ENCODE results near the gene SERPING1. TPM values are rescaled to one million over a fixed set of nuclear protein-coding genes. Genes with fewer than 3 reads are reported as not detected.

Gene SERPING1
- polyA plus RNA-seq (ENCODE audit: insufficient read length) = 88.8 TPM

DNA sequence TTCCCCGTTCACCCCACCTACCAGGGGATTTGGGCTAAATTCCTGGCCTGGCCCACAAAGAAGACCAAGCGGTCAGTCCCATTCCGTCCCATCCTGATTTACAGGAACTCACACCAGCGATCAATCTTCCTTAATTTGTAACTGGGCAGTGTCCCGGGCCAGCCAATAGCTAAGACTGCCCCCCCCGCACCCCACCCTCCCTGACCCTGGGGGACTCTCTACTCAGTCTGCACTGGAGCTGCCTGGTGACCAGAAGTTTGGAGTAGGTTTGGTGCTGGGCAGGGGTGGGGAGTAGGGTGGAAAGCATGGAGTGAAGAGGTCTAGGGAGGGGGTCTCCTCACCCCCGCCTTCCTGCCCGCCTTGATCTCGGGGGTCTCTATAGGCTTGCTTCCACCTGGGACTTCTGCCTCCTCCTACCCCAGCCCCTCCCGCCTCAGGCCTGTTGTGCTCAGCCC is at the start of gene SERPING1:
Gene SERPING1, plus strand, starts transcription at position 225 of the 455 bp plus-strand sequence. CDS start 586 bp downstream, outside the sequence.
- DNase-seq (ENCODE audit: low read depth) = no peak

- DNase-seq (ENCODE audit: low read depth) = no peak
These were observed 49.6 kb upstream of the SERPING1 start for GRCh38 chr11:57547854-57548377.

DNA sequence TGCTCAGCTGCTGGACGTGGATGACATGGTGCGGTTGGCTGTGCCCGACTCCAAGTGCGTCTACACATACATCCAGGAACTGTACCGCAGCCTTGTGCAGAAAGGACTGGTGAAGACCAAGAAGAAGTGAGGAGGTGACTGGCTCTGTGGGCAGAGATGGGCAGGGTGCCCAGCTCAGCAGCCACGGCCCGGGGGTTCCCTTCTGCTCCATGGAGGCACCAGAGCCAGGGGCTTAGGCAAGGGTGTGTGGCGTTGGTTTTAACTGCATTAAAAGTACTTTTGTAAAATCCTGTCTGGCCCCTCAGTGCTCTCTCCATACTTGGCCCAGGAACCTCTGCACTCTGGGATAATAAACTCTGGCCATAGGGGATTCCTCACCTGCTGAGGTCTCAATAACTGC is 47.5 kb upstream of the SERPING1 start:
- DNase-seq (ENCODE audit: low read depth) = no peak

- no peak for DNase-seq (ENCODE audit: low read depth)
These were observed 45.5 kb upstream of the SERPING1 start for GRCh38 chr11:57551941-57552340.

DNA sequence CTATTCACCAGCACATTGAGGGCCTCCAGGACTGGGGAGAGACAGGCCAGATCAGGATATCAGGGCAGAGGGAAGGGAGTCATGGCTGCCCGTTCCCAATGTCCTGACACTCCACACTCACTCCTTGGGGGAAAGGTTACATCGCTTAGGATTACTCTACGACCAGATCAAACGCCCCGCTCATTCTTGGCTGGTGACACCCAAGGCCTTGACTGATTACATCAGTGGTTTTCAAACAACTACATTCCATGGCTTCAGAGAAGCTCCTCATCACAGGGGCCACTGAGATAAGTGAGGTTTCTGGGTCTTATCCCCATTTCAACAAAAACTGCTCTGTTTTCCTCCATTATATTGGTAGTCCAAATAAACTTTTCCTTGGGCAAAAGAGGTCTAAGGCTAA is 45.0 kb upstream of the SERPING1 start:
- DNase-seq (ENCODE audit: low read depth) = no peak

GRCh38 chr11:57555393-57555792 is 42.1 kb upstream of the SERPING1 start:
- DNase-seq (ENCODE audit: low read depth) = no peak

- no peak for DNase-seq (ENCODE audit: low read depth)
These were observed 41.4 kb upstream of the SERPING1 start for GRCh38 chr11:57556041-57556440.

DNA sequence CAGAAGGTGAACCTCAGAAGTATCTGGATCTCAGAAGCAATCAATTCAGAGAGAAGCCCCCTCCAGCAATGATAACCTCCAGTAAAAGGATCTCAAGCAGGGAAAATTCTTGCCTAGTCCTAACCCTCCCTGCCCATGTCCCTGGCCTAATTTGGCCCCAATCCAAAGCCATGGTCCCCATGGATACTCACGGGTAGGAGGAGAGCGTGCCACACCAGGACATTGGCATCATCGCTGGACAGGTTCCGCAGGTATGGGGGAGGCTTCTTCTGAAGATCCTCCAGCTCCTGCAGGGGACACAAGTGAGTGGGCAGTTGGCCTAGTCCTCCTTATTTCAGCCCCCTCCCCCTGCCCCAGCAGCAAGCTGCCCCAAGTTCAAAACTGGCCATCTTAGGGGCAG is 37.3 kb upstream of the SERPING1 start:
- no peak for DNase-seq (ENCODE audit: low read depth)

DNA sequence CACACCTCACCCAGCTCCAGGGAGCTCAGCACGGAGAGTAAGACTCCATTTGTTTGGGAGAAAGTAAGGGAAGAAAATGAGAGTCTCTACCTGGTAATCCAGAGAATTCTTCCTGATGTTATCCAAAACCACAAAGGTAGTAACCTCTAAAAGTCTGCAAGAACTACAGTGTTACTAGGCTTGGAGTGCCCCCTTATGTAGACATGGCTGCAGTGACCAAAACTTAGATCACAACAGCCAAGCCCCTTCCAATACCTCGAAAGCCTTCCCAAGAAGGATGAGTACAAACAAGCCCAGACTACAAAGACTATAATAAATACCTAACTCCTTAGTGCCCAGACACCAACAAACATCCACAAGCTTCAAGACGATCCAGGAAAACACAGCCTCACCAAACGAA is 34.9 kb upstream of the SERPING1 start:
- DNase-seq (ENCODE audit: low read depth) = no peak

GRCh38 chr11:57566005-57566904 is 31.2 kb upstream of the SERPING1 start:
- peak; percentile 32 for DNase-seq (ENCODE audit: low read depth)

- DNase-seq (ENCODE audit: low read depth) = no peak
These were observed 30.5 kb upstream of the SERPING1 start for GRCh38 chr11:57566905-57567514.

- no peak for DNase-seq (ENCODE audit: low read depth)
These were observed 29.8 kb upstream of the SERPING1 start, which contains the start of gene UBE2L6 for GRCh38 chr11:57567515-57568329. TSS of gene UBE2L6 (minus strand) at chr11:57567672. CDS start at chr11:57567611, 61 bp downstream.

GRCh38 chr11:57568330-57568766 is 29.1 kb upstream of the SERPING1 start:
- peak; percentile 51 for DNase-seq (ENCODE audit: low read depth)

GRCh38 chr11:57571606-57572005 is 25.9 kb upstream of the SERPING1 start:
- no peak for DNase-seq (ENCODE audit: low read depth)

DNA sequence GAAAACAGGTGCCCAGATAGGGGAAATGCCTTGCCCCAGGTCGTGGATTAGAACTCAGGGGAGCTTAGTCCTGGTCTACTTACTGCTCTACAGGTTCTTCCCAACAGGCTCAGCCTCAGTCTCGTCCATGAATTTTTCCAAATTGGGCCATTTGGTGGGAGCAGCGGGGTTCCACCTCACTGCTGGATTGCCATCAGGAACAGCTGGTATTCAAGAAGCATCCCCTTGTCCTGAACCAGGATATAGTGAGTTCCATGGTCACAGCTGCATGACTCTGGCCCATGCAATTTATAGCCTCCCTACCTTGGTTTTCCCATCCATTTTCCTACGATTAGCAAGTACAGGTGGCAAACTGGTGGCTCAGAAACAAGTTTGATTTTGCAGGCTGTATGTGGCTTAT is 23.4 kb upstream of the SERPING1 start:
- no peak for DNase-seq (ENCODE audit: low read depth)

DNA sequence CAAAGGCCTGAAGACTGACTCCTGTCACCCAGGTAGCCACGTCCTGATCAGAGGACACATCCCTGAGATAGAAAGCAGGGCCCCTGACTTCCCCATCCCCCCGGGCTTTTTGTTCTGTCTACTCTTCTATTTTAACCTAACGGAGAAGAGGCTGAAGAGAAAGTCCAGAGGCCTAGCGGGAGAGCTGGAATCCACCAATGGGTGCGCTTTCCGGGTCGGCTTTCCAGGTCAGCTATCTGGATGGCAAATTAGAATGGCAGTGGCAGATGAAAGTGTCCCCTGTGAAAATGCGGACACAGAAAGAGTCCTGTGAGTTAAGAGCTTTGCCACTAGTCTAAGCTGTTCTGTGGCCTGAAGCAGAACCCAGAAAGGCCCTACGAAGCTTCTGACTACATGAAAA is 13.1 kb upstream of the SERPING1 start:
- DNase-seq (ENCODE audit: low read depth) = no peak

- DNase-seq (ENCODE audit: low read depth) = no peak
These were observed 12.2 kb upstream of the SERPING1 start for GRCh38 chr11:57585301-57585700.

DNA sequence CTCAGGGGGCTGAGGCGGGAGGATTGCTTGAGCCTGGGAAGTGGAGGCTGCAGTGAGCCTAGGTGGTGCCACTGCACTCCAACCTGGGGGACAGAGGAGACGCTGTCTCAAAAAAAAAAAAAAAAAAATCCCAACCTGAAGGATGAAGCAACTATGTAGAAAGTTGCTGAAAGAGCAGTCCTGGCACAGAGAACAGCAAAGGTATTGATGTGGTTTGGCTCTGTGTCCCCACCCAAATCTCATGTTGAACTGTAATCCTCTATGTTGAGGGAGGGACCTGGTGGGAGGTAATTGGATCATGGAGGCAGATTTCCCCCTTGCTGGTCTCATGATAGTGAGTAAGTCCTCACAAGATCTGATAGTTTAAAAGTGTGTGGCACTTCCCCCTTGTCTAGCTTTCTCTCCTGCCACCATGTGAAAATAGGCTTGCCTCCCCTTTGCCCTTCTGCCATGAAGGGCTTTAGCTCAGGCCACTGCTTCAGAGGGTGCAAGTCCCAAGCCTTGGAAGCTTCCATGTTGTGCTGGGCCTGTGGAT is 10.7 kb upstream of the SERPING1 start:
- no peak for DNase-seq (ENCODE audit: low read depth)

- no peak for DNase-seq (ENCODE audit: low read depth)
These were observed 9.3 kb upstream of the SERPING1 start for GRCh38 chr11:57588046-57588710.

DNA sequence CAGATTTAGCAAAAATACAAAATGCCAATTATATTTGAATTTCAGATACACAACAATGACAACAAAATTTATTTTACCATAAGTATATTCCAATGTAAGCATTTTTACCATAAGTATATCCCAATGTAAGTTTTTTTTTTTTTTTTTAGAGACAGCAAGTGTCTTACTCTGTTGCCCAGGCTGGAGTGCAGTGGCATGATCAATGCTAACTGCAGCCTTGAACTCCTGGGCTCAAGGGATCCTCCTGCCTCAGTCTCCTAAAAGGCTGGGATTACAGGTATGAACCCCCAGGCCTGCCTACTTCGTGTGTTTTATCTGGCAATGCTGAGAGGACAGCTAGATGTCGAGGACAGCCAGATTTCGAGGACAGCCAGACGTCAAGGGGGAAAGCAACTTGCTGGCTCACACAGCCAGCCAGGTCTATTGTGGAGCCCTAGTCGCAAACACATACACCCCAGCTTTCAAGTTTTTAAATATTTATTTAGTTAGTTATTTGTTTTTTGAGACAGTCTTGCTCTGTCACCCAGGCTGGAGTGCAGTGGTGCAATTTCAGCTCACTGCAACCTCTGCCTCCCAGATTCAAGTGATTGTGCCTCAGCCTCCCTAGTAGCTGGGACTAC is 1.1 kb upstream of the SERPING1 start:
- no peak for DNase-seq (ENCODE audit: low read depth)
